WTC11 (cell line): ENCODE measurements around the gene DPP7. TPM values are rescaled to one million over a fixed set of nuclear protein-coding genes. Genes with fewer than 3 reads are reported as not detected.

Experiments used
- ATAC-seq: fragments of 200-7000 bp; cut with Tn5 transposase; 2 replicates; pipeline ENCODE4 v1.10.0; 2021; ENCODE audit warnings: mild to moderate bottlenecking, moderate library complexity
- CTCF ChIA-PET: fragments of 300-600 bp; sonication (Branson Sonifier 250); formaldehyde crosslinking; loops from one replicate; lab custom pipeline; 2021; ENCODE audit warnings: antibody characterized with exemption; lab: Charles Lee
- POLR2A ChIA-PET: fragments of 350-600 bp; sonication (Branson Sonifier 250); formaldehyde crosslinking; loops from one replicate; lab custom pipeline; 2021; ENCODE audit warnings: antibody characterized with exemption; lab: Charles Lee
- DNase-seq: peaks from one replicate; pipeline ENCODE4 v3.0.0; 2021; ENCODE audit warnings: low spot score
- H3K27ac Mint-ChIP-seq: 2 replicates; pipeline ENCODE4 v1.8.0; 2021; ENCODE audit warnings: mixed read lengths
- H3K27me3 Mint-ChIP-seq: 2 replicates; pipeline ENCODE4 v1.8.0; 2021; ENCODE audit warnings: low read depth, mild to moderate bottlenecking, moderate library complexity, mixed read lengths
- H3K36me3 Mint-ChIP-seq: 2 replicates; pipeline ENCODE4 v1.8.0; 2021; ENCODE audit warnings: mixed read lengths
- H3K4me1 Mint-ChIP-seq: 2 replicates; pipeline ENCODE4 v1.8.0; 2022; ENCODE audit warnings: mixed read lengths
- H3K4me3 Mint-ChIP-seq: 2 replicates; pipeline ENCODE4 v1.8.0; 2021; ENCODE audit warnings: mild to moderate bottlenecking, moderate library complexity, mixed read lengths
- H3K9me3 Mint-ChIP-seq: 2 replicates; pipeline ENCODE4 v1.8.0; 2021; ENCODE audit warnings: mixed read lengths
- ATF1 ChIP-seq: sonication (generic); formaldehyde crosslinking; IDR thresholded peaks from 2 replicates; pipeline ENCODE4 v1.8.1; 2023; ENCODE audit warnings: mild to moderate bottlenecking, moderate library complexity, missing genetic modification reagents
- EMX1 ChIP-seq: fragments of 250-450 bp; sonication (Bioruptor Pico); IDR thresholded peaks from 2 replicates; pipeline ENCODE4 v1.8.0; 2021; ENCODE audit warnings: mild to moderate bottlenecking
- FOXK1 ChIP-seq: sonication (generic); formaldehyde crosslinking; IDR thresholded peaks from 2 replicates; pipeline ENCODE4 v1.8.0; 2022; ENCODE audit warnings: mild to moderate bottlenecking, moderate library complexity, missing genetic modification reagents
- GABPB1 ChIP-seq: sonication (generic); formaldehyde crosslinking; IDR thresholded peaks from 2 replicates; pipeline ENCODE4 v1.8.1; 2023; ENCODE audit warnings: mild to moderate bottlenecking, missing genetic modification reagents
- JUN ChIP-seq: sonication (generic); formaldehyde crosslinking; IDR thresholded peaks from 2 replicates; pipeline ENCODE4 v1.8.0; 2023; ENCODE audit warnings: mild to moderate bottlenecking, missing genetic modification reagents
- NFE2L1 ChIP-seq: sonication (generic); formaldehyde crosslinking; IDR thresholded peaks from 2 replicates; pipeline ENCODE4 v1.8.1; 2023; ENCODE audit warnings: missing genetic modification reagents
- PRRX2 ChIP-seq: fragments of 250-450 bp; sonication (Bioruptor Pico); IDR thresholded peaks from 2 replicates; pipeline ENCODE4 v1.8.0; 2021; ENCODE audit warnings: mild to moderate bottlenecking
- SMAD3 ChIP-seq: sonication (generic); formaldehyde crosslinking; IDR thresholded peaks from 2 replicates; pipeline ENCODE4 v1.8.0; 2022; ENCODE audit warnings: missing genetic modification reagents, mild to moderate bottlenecking, borderline replicate concordance
- SOX15 ChIP-seq: fragments of 250-450 bp; sonication (Bioruptor Pico); IDR thresholded peaks from 2 replicates; pipeline ENCODE4 v1.9.0; 2021; ENCODE audit warnings: mild to moderate bottlenecking
- SP1 ChIP-seq: sonication (generic); formaldehyde crosslinking; conservative IDR thresholded peaks from 2 replicates; pipeline ENCODE4 v1.8.1; 2022; ENCODE audit warnings: missing genetic modification reagents
- USF2 ChIP-seq: sonication (generic); formaldehyde crosslinking; IDR thresholded peaks from 2 replicates; pipeline ENCODE4 v1.8.1; 2023; ENCODE audit warnings: mild to moderate bottlenecking, missing genetic modification reagents, moderate library complexity
- ZBTB21 ChIP-seq: sonication (generic); formaldehyde crosslinking; IDR thresholded peaks from 2 replicates; pipeline ENCODE4 v1.8.1; 2023; ENCODE audit warnings: mild to moderate bottlenecking, missing genetic modification reagents, borderline replicate concordance
- ZMAT4 ChIP-seq: fragments of 250-450 bp; sonication (Bioruptor Pico); IDR thresholded peaks from 2 replicates; pipeline ENCODE4 v1.9.0; 2021; ENCODE audit warnings: mild to moderate bottlenecking
- ZNF263 ChIP-seq: sonication (generic); formaldehyde crosslinking; IDR thresholded peaks from 2 replicates; pipeline ENCODE4 v1.8.1; 2022; ENCODE audit warnings: low read depth, mild to moderate bottlenecking, moderate library complexity, missing genetic modification reagents
- ZNF532 ChIP-seq: fragments of 250-450 bp; sonication (Bioruptor Pico); IDR thresholded peaks from 2 replicates; pipeline ENCODE4 v1.9.0; 2021; ENCODE audit warnings: mild to moderate bottlenecking, borderline replicate concordance
- total RNA-seq: library from RNA; stranded (reverse); gene quantifications from 3 replicates; pipeline ENCODE4 v1.2.3, GENCODE V29; 2021
- TF ChIP-seq, protein P1 (sequence below): sonication (generic); formaldehyde crosslinking; IDR thresholded peaks from 2 replicates; pipeline ENCODE4 v1.8.1; 2023; ENCODE audit warnings: mild to moderate bottlenecking, missing genetic modification reagents, moderate library complexity
- TF ChIP-seq, protein P2 (sequence below): sonication (generic); formaldehyde crosslinking; IDR thresholded peaks from 2 replicates; pipeline ENCODE4 v1.8.1; 2023; ENCODE audit warnings: mild to moderate bottlenecking, missing genetic modification reagents
- TF ChIP-seq, protein P3 (sequence below): sonication (generic); formaldehyde crosslinking; IDR thresholded peaks from 2 replicates; pipeline ENCODE4 v1.8.1; 2022; ENCODE audit warnings: mild to moderate bottlenecking, moderate library complexity, missing genetic modification reagents
- TF ChIP-seq, protein P4 (sequence below): sonication (generic); formaldehyde crosslinking; IDR thresholded peaks from 2 replicates; pipeline ENCODE4 v1.8.0; 2023; ENCODE audit warnings: mild to moderate bottlenecking, missing genetic modification reagents

Gene DPP7
- total RNA-seq, 1 experiment from 2014 or later, result 38.9 TPM

DNA sequence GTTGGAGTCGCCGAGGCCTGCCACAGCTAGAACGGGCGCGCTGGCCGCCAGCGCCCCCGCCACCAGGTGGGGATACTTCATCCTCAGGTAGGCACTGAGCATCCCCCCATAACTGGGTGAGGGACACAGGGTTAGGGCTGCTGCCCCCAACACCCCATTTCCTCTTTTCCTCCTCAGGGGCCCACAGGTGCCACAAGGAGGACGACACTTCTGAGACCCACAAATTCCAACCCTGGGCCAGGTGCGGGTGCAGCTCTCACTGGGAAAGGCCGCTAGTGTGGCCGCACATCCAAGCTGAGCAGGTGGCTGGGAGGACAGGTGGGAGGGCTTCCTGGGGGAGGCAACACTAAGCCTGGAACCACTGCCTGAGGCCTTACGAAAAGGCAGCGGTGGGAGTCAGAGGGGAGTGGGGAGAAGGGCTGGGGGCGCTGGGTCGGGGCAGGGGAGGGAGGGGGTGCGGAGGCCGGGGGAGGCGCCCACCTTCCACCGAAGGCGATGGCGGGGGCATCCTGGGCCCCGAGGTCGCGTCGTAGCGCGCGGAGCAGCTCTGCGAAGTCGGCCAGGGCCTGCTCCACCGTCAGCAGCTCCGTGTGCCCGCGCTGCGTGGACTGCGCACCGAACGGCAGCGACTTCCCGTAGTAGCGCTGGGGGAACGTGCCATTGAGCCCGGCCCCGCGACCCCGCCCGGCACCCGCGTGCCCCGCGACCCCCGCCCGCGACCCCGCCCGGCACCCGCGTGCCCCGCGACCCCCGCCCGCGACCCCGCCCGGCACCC is 961 bp downstream of the DPP7 start:
- H3K4me1 Mint-ChIP-seq, result no peaks in the 10 kb centered on the region
- CTCF ChIA-PET, result interaction anchor here (0.6 to 2.0 kb wide), 16 partner anchors 16 to 125 kb away, joined by 3 to 12 read pairs (median 5); partner anchors contain the start of genes LRRC26, MAN1B1, NPDC1 and PAXX
- TF ChIP-seq, protein P1, sequence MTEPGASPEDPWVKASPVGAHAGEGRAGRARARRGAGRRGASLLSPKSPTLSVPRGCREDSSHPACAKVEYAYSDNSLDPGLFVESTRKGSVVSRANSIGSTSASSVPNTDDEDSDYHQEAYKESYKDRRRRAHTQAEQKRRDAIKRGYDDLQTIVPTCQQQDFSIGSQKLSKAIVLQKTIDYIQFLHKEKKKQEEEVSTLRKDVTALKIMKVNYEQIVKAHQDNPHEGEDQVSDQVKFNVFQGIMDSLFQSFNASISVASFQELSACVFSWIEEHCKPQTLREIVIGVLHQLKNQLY (CRISPR knock-in tag), result no peak
- TF ChIP-seq SP1 (CRISPR knock-in tag) (no peak), USF2 (CRISPR knock-in tag) (no peak), PRRX2 (CRISPR knock-in tag) (no peak), SOX15 (no peak), GABPB1 (CRISPR knock-in tag) (no peak), NFE2L1 (CRISPR knock-in tag) (no peak), ZMAT4 (no peak), SMAD3 (CRISPR knock-in tag) (no peak), ZBTB21 (CRISPR knock-in tag) (no peak), ZNF263 (CRISPR knock-in tag) (no peak), FOXK1 (CRISPR knock-in tag) (no peak), EMX1 (CRISPR knock-in tag) (no peak), ATF1 (CRISPR knock-in tag) (no peak), ZNF532 (no peak), JUN (CRISPR knock-in tag) (no peak)
- TF ChIP-seq, protein P2, sequence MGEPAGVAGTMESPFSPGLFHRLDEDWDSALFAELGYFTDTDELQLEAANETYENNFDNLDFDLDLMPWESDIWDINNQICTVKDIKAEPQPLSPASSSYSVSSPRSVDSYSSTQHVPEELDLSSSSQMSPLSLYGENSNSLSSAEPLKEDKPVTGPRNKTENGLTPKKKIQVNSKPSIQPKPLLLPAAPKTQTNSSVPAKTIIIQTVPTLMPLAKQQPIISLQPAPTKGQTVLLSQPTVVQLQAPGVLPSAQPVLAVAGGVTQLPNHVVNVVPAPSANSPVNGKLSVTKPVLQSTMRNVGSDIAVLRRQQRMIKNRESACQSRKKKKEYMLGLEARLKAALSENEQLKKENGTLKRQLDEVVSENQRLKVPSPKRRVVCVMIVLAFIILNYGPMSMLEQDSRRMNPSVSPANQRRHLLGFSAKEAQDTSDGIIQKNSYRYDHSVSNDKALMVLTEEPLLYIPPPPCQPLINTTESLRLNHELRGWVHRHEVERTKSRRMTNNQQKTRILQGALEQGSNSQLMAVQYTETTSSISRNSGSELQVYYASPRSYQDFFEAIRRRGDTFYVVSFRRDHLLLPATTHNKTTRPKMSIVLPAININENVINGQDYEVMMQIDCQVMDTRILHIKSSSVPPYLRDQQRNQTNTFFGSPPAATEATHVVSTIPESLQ (CRISPR knock-in tag), result no peak
- TF ChIP-seq, protein P3, sequence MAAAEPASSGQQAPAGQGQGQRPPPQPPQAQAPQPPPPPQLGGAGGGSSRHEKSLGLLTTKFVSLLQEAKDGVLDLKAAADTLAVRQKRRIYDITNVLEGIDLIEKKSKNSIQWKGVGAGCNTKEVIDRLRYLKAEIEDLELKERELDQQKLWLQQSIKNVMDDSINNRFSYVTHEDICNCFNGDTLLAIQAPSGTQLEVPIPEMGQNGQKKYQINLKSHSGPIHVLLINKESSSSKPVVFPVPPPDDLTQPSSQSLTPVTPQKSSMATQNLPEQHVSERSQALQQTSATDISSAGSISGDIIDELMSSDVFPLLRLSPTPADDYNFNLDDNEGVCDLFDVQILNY (CRISPR knock-in tag), result no peak
- TF ChIP-seq, protein P4, sequence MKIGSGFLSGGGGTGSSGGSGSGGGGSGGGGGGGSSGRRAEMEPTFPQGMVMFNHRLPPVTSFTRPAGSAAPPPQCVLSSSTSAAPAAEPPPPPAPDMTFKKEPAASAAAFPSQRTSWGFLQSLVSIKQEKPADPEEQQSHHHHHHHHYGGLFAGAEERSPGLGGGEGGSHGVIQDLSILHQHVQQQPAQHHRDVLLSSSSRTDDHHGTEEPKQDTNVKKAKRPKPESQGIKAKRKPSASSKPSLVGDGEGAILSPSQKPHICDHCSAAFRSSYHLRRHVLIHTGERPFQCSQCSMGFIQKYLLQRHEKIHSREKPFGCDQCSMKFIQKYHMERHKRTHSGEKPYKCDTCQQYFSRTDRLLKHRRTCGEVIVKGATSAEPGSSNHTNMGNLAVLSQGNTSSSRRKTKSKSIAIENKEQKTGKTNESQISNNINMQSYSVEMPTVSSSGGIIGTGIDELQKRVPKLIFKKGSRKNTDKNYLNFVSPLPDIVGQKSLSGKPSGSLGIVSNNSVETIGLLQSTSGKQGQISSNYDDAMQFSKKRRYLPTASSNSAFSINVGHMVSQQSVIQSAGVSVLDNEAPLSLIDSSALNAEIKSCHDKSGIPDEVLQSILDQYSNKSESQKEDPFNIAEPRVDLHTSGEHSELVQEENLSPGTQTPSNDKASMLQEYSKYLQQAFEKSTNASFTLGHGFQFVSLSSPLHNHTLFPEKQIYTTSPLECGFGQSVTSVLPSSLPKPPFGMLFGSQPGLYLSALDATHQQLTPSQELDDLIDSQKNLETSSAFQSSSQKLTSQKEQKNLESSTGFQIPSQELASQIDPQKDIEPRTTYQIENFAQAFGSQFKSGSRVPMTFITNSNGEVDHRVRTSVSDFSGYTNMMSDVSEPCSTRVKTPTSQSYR (CRISPR knock-in tag), result no peak
- peaks cover 29% of the 10 kb centered on the region for H3K27me3 Mint-ChIP-seq
- H3K36me3 Mint-ChIP-seq, result no peaks in the 10 kb centered on the region
- POLR2A ChIA-PET, result interaction anchor here (0.5 to 1.4 kb wide), 3 partner anchors 13 to 61 kb away, joined by 3 to 5 read pairs (median 4); partner anchors contain the start of gene SAPCD2
- no peaks in the 10 kb centered on the region for H3K9me3 Mint-ChIP-seq
- H3K27ac Mint-ChIP-seq, result no peak overlapping the region
- ATAC-seq (peak; percentile 11), DNase-seq (no peak)
- peak overlapping the region; percentile 52 for H3K4me3 Mint-ChIP-seq
